GM21526 (cell line): ENCODE measurements around the gene LARGE1.
"Not testable (repeated sequence)": the region's sequence is repeated elsewhere in the genome, so short reads cannot be mapped to it uniquely, and the experiment has no call there.

Experiments used
- ATAC-seq: cut with Tn5 transposase; IDR thresholded peaks from one replicate; pipeline ENCODE4 v1.9.1; 2021; ENCODE audit warnings: moderate library complexity; ENCODE audit not compliant: unreplicated experiment, low FRiP score

The LARGE1 gene

DNA sequence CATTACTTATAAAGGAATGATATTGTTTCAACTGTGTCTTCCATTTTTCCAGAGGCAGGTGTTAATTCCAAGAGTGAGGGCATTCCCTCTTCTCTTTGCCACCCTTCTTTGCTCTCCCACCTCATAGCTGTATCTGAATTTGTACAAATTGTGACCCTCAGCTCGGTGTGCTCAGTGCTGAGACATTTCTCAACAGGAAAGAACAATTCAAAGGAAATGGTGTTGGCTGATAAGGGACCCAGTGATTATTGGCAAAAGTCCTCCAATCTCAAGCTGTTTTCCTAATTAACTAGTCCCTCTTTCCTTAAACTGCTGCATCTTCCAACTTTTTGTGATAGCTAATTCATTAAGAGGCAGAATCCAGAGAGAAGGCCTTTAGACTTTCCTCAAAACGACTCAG is 453.2 kb downstream of the LARGE1 start:
- no peak for ATAC-seq

DNA sequence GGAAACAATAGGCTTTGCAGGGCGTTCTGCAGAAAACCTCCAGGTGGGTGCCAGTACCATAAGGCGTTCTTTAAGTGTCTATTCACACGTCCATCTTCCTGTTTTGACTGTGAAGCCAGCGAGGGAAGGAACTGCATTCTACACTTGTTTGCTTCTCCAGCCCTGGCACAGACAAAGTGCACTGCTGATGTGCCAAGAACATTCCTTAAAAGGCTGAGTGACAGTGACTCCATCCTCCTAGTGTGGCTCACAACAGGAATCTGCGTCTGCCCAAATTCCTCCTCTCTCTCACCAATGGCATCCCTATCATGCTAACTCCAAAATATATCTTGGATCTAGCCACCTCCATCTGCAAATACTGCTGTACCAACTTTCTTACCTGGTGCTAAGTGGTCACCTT is 454.7 kb downstream of the LARGE1 start:
- no peak for ATAC-seq

DNA sequence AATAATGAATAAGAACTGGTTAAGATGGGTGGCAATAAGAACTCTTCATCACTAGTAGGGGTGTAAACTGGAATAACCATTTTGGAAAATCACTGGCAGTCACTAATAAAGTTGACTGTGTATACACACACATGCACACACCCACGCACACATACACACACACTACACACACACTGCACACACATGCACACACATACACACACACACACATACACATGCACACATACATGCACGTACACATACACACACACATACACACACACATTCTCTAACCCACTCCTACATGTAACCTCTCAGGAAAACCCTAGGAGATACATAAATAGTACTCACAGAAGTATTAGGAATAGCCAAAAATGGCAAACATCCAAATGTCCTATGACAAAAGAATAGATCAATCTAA is 455.6 kb downstream of the LARGE1 start:
- no peak for ATAC-seq

DNA sequence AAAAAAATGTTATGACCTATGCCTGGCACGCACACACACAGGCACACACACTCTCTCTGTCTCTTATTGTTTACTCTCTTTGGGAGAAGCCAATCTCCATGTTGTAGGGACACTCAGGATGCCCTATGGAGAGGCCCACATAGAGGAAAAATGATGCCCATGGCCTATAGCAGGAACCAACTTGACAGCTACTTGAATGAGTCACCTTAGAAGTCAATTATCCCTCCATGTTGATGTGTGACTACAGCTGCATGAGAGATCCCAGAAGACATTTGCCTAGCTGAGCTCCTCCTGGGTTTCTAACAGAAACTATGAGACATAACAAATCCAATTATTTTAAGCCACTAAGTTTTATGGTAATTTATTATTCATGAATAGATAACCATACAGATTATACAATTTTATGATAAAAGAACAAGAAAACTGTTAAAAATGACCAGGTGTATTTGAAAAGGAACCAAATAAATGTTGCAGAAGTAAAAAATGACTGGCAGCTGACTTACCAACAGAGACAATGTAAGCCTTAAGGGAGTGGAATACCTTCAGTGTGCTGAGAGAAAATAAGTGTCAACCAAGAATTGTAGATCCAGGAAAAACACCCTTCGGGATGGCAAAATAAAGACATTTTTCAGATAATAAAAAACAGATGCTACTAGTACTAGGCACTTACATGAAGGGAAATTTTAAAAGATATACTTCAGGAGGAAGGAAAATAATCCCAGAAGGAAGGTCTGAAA is 458.4 kb downstream of the LARGE1 start:
- ATAC-seq, result no peak

DNA sequence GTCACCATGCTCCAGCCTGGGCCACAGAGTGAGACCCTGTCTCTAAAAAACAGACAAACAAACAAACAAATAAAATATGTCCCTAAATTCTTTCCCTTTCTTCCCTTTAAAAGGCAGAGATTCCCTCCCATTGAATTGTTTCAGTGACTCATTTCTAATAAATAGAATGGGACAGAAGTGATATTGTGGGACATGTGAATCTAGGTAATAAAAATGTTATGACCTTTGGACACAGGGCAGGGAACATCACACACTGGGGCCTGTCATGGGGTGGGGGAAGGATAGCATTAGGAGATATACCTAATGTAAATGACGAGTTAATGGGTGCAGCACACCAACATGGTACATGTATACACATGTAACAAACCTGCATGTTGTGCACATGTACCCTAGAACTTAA is 459.0 kb downstream of the LARGE1 start:
- ATAC-seq, result not testable (repeated sequence)

DNA sequence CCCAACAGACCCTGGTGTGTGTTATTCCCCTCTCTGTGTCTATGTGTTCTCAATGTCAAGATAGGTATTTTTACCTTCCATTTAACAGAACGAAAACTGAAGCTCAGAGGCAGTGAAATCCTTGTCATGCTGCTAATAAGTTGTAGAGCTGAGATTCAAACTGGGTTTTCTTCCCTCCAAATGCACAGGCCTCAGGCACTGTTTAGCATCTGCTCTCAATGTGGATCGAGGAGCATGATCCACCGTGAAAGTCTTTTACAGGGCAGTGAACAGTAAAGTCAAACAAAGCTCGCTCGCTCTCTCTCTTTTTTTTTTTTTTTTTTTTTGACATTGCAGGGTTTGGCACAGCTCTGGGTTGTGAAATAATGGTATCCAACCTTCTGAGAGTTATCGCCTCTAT is 461.1 kb downstream of the LARGE1 start:
- ATAC-seq, result no peak

DNA sequence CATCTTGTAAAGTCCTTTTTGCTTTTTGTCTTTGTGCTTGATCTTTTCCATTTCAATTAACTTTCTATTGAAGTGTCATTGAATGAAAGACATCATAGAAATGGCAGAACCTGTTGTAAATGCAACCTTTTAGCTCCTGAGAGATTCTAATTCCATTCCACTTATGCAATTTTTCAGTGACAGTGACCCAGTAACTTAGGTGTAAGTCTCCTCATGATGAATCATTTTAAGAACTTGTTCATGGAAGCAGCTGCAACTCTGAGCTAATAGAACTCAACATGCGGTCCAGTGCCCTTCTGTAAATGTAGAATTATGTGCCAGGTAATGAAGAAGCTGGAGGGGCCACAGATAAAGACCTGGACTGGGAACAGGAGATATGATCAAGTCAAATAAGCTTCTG is 463.8 kb downstream of the LARGE1 start:
- ATAC-seq, result no peak

DNA sequence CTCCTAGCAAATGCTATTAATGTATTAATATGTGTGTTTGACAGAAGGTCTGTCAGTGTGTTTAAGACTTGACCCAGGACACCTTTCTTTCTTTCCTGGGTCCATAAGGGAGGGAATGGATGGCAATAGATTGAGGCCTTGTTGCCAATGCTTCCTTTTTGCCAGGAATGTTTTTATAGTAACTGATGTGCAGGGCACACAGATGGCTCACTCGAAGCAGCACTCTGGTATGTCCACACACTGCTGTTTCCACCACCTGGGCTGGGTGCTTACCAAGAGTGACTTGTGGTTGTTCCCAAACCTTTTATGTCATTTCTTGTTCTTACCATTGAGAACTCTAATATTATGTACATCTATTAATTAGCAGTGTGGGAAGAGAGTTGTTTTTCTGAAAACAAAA is 465.2 kb downstream of the LARGE1 start:
- no peak for ATAC-seq

DNA sequence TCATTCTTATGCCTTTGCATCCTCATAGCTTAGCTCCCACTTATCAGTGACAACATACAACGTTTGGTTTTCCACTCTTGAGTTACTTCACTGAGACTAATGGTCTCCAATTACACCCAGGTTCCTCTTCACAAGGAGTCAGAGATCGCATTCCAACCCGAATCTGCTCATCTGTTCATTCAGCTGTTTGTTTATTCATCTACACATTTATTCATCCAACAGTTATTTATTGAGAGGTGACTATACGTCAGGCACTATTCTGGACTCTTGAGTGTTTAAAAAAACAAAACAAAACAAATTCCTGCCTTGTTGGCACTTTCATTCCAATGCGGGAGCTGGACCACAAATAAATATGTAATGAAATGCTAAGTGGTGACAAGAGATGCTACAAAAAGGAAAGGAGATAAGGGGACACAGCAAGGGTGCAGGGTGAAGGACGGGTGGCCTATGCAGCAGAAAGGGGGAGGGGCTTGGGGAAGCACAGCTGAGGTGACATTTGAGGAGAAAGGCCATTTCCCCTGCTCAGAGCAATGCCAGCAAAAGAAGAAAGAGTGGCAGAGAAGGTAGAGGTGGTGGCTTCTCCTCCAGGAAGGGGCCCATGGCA is 468.3 kb downstream of the LARGE1 start:
- ATAC-seq, result no peak

DNA sequence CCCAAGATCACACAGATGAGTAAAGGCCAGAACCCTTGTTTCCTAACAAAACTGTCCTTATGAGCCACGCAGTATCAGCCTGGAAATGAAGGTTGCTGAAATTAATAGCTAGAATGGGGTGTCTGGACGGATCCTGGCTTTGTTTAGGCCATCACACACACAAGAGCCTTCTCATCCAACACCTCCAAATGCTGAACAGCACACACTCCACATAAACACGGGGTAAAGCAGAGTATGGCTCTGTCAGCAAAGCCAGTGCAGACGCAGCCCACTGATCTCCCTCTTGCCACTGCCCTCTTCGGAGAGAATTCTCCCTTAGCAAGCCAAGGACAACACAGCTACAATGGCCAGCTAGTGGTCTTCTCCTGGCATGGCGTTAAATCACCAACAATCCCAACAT is 469.5 kb downstream of the LARGE1 start:
- ATAC-seq, result no peak

DNA sequence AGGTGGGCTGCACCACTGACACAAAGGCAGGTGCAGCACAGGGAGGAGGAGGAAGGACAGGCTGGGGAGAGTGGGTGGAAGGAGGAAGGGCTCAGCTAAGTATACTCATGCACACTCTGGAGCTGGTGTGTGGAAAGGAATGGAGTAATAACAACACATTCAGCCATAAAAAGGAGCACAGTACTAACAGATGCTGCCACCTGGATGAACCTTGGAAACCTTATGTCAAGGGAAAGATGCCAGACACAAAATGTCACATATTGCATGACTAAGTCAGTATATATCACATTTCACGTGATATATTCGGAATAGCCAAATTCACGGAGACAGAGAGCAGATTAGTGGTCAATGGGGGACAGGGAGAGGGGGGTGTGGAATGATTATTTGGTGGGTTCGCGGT is 472.5 kb downstream of the LARGE1 start:
- ATAC-seq, result no peak

DNA sequence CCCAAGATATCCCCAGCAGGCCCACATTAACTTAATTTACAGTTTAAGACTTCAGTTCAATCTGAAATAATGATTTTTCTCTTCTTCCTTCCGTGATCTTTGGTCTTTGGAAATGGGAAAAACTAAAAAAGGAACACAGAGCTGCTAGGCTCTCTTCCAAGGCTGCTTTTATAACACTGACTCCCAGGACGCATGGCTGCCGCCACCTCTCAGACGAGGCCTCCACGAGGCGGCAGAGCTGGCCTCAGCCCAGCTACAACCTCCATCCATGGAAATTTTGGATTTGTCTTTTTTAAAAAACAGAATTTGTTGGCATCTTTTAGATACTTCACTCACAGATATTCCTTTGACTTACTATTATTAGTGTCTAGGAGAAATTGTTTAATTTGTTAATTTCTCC is 476.6 kb downstream of the LARGE1 start:
- ATAC-seq, result no peak

DNA sequence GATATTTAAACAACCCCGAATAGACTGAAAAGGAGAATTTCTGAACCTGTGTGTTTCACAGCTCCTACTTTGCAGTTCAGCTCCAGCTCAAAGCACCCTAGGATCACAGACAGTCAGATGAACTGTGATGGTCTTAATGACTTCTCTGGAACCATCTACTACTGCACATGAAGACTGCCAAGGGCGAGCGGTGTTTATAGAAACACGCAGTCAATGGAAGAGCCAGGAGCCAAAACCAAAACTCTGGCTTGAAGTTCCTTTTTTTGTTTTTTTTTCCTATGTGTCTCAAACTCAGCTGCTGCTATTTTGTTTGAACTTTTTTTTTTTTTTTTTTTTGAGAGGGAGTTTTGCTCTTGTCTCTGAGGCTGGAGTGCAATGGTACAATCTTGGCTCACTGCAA is 479.5 kb downstream of the LARGE1 start:
- ATAC-seq, result no peak

DNA sequence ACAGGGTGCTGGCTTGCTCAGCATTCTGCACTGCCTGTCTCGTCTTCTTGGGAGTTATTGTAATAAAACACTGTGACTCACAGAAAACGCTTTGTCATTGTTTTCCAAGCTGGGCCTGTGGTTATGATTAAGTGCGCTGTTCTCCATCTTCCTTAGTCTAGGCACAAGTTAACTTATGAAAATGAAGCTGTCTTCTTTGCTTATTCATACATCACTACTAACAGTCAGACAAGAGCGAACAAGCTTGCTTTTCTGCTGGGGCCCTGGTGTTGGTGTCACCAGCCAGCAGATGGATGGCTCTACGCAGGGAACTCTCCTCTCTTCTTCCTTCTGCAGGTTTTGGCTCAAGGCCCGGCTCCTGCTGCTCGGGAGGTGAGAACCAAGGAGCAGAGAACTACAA is 482.0 kb downstream of the LARGE1 start:
- ATAC-seq, result no peak

DNA sequence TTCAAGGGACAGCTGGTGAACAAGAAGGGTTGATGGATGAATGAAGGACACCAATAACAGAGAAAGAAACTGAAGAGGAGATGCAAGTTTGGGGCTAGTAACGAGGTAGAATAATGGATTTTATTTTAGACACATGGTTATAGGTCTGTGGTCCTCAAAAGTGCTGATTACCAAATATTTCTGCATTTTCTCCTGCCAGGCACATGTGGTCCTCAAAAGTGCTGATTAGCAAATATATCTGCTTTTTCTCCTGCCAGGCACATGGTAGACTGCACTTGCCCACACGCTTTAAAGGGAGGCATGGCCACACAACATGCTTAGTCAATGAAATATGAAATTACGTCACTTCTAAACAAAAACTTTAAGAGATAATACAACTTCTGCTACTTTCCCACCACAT is 489.0 kb downstream of the LARGE1 start:
- no peak for ATAC-seq

DNA sequence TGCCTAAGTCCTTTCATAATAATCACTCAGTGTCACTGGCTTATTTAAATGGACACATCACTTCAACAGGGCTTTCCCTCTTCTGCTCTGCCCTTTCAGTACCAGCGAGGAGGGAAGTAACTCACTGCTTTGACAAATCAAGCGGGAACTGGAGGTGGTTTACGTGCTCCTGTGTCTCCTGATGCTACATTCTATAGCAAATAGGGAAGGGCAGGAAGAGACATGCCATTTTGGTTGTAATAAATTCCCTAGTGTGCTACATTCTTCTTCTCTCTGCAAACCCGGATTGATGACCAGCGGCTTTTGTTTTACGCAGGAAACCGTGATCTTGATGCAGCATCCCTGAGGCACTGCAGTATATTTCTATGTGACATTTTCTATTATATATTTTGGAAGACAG is 491.0 kb downstream of the LARGE1 start:
- no peak for ATAC-seq

DNA sequence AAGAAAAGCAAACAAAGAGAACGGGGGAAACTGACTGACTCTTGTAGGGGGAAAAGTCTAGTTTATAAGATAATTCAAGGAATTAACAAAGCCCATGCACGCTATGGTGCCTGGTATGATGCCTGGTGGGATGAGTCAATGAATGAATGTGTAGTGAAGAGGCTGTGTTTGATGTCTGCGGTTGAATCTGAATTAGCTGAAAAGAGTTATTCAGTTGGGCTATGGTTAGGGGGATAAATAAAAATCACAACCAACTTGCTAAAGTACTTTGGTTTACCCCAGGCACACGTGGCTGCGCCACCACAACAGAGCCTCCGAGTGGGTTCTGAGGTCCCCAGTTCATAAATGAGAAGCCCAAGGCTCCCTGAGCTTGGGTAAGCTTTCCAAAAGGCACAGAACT is 492.8 kb downstream of the LARGE1 start:
- no peak for ATAC-seq

DNA sequence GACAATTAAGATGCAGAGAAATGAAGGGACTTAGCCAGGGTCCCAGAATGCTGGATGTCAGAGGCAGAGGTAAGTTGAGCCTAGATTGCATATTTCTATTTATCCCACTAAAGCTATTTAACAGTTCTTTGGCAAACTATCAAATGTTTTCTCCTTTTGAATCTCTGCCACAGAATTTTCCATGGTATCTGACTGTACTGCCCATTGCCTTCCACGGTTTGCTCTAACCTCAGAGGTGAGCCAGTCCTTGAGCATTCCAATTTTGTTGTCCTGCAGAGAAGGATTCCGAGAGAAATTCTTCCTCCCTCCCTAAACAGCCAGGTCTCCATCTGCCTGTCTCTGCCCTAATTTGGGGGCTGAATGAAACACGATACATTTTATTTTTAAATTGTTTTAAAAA is 493.8 kb downstream of the LARGE1 start:
- no peak for ATAC-seq

DNA sequence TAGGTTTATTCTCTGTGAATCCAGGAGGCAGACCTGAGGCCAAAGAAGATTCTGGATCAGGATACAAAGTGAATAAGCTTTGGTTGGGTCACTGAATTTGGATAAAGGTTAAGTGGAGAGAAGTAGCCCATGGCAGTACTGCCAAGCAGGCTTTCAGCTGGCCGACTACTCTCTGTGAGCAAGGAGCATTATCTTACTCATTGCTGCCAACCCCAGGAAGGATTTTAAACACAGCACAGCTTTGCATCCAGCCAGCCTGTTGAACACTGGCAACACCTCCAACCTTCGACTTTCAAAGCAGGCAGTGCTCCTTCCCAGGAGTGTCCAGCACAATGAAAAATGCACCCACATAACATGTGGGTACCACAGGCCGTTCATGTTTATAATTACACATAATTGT is 498.4 kb downstream of the LARGE1 start:
- no peak for ATAC-seq

DNA sequence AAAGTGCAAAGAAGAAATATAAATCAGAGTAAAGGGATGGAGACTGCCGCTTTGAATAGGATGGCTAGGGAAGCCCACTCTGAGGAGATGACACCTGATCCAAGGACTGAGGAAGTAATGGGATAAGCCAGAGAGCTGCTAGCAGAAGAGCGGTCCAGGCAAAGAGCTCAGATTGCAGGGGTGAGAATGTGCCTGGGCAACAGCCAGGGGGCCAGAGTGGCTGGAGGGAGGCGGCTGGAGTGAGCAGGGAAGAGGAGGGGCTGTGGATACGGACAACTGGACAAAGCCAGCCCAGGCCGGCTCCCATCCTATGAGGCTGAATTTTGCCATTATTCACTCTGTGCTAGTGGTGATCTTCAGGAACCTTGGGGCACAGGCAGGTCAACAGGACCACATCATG is 501.8 kb downstream of the LARGE1 start:
- no peak for ATAC-seq

DNA sequence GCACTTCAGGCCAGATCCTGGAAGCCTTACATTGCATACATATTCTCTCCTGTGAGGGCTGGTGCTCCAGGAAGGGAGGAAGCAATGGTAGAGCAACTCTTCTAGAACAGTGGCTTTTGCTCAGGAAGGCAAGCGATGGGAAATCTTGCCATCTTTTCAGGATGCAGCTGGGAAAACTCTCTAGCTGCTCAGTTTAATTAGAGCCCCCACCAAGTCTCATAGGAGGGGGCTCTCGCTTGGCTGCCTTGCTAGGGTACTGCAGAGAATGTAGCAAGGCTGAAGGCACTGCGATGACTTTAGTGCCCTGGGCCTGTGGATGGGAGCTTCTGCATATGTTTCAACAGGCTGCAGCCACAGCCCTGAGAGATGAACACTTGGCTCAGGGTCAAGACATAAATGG is 504.9 kb downstream of the LARGE1 start:
- ATAC-seq, result no peak

DNA sequence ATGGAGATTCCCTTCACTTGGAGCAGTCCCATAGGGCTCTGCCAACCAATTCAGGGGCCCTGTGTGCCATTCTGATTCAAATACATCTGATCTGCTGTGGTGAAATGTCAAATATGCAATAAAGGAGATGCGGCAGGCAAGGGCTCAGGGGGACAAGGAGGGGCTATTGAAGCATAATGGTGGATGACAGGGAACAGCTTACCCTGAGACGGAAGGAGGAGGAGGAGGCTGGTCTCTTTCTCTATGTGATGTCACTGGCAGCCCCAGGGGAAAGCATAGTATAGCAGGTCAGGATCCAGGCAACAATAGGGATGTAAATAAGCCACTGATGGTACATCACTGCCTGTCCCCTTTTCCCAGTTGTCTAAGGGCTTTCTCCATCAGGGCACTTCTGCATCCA is 511.2 kb downstream of the LARGE1 start:
- ATAC-seq, result no peak

DNA sequence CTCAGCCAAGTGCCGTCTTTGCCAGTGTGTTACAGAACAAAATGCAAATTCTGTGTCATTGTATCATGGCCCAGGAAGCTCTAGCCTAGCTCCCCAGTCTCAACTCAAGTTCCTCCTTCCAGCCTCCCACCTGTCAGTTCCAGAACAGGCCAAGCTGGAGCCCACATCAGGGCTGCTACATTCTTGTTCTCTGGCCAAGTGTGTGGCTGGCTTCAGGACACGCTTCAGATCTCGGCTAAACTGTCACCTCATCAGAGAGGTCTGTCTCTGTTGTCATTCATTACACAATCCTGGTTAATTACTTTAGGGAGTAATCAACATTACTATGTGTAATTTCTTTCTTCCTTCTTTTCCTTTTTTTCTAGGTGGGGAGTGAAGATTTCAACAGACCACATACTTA is 515.1 kb downstream of the LARGE1 start:
- no peak for ATAC-seq
